GM18519 (cell line): ENCODE data around the gene PCGF3.
"Not testable (repeated sequence)": the region's sequence is repeated elsewhere in the genome, so short reads cannot be mapped to it uniquely, and the experiment has no call there.

Experiments
- ATAC-seq: cut with Tn5 transposase; IDR thresholded peaks from one replicate; pipeline ENCODE4 v1.9.1; 2021; ENCODE audit warnings: mild to moderate bottlenecking, moderate library complexity; ENCODE audit not compliant: unreplicated experiment, low FRiP score

Gene PCGF3

GRCh38 chr4:666822-667544 is 38.6 kb upstream of the PCGF3 start:
- ATAC-seq: no peak

- no peak for ATAC-seq
Observed at GRCh38 chr4:667545-667925, 38.1 kb upstream of the PCGF3 start.

- ATAC-seq: not testable (repeated sequence)
Observed at GRCh38 chr4:668219-668618, 37.4 kb upstream of the PCGF3 start.

- ATAC-seq: not testable (repeated sequence)
Observed at GRCh38 chr4:669806-670559, 35.6 kb upstream of the PCGF3 start.

- no peak for ATAC-seq
Observed at GRCh38 chr4:671769-672168, 33.9 kb upstream of the PCGF3 start.

- ATAC-seq: no peak
Observed at GRCh38 chr4:673349-674091, 32.1 kb upstream of the PCGF3 start.

GRCh38 chr4:674172-675035 is 31.2 kb upstream of the PCGF3 start, which contains the start of the genes ATP5ME and MYL5:
Gene ATP5ME (minus strand): TSS chr4:674276. CDS start chr4:674247, 29 bp downstream.
Gene MYL5 (plus strand): TSS chr4:674542. CDS start chr4:678027, 3,485 bp downstream.
- ATAC-seq: peak; percentile 84

GRCh38 chr4:675036-675882 is 30.4 kb upstream of the PCGF3 start:
- ATAC-seq: no peak

- ATAC-seq: no peak
Observed at GRCh38 chr4:675980-676870, 29.4 kb upstream of the PCGF3 start.

- no peak for ATAC-seq
Observed at GRCh38 chr4:676871-677235, 28.8 kb upstream of the PCGF3 start.

GRCh38 chr4:677431-678293 is 28.0 kb upstream of the PCGF3 start:
- no peak for ATAC-seq

- no peak for ATAC-seq
Observed at GRCh38 chr4:678331-679103, 27.1 kb upstream of the PCGF3 start.

GRCh38 chr4:679104-679481 is 26.5 kb upstream of the PCGF3 start:
- ATAC-seq: no peak

- ATAC-seq: no peak
Observed at GRCh38 chr4:679629-680028, 26.0 kb upstream of the PCGF3 start.

GRCh38 chr4:680091-680490 is 25.5 kb upstream of the PCGF3 start:
- ATAC-seq: no peak

GRCh38 chr4:680551-680927 is 25.1 kb upstream of the PCGF3 start:
- ATAC-seq: no peak
